ENCODE results near the gene TNIK.
"Not testable (repeated sequence)": the region's sequence is repeated elsewhere in the genome, so short reads cannot be mapped to it uniquely, and the experiment has no call there.

TNIK gene

GRCh38 chr3:171260899-171261298 is 199.3 kb downstream of the TNIK start:
- no peak for DNase-seq (ENCODE audit: low read depth in 2 of 3, low spot score in 2 of 3)

- DNase-seq (ENCODE audit: low read depth in 2 of 3, low spot score in 2 of 3), result no peak
These were observed 199.7 kb downstream of the TNIK start for GRCh38 chr3:171260466-171260865.

DNA sequence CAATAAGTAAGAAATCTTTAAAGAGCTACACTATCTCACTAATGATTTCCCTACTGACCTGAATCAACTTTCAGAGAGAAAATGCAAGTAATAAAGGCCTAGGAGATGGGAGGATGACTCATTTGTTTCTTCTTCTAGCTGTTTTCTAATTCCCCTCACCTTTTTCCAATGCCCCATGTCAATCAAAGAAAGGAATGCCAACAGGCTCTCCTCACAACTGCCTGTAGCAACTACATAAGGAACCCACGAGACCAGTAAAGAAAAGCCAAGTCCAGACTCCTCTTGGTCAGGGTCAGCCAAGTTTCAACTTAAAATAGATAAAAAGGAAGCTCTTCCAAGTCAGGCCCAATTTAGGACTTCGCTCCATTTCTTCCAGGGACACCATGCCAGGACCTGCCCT is 201.9 kb downstream of the TNIK start:
- no peak for DNase-seq (ENCODE audit: low read depth in 2 of 3, low spot score in 2 of 3)

GRCh38 chr3:171257251-171258203 is 202.7 kb downstream of the TNIK start:
- no peak for DNase-seq (ENCODE audit: low read depth in 2 of 3, low spot score in 2 of 3)

- no peak for DNase-seq (ENCODE audit: low read depth in 2 of 3, low spot score in 2 of 3)
These were observed 203.6 kb downstream of the TNIK start for GRCh38 chr3:171256445-171257250.

DNA sequence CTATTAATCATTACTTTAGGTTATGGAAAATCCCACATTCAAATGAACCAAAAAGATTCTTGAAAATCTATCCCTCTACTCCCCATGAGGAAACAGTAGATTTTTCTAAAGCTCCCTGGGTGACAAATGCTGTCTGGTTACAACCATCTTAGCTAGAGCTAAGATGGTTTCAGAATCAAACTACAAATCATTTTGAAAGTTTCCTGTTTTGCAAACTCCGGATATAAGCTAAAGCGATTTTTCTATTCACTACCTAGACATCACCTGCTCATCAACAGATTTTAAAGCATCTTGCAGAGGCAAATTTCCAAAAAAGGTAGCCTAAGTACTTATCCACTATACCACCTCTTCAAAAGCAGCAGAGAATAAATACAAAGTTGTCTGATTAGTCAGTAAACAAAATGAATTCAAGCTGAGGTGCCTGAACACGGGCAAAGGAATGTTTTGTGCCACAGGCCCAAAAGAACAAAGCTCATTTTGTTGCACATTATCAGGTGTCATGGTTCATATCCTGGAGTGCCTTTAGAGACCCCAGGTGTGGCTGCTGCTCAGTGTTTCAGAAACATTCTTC is 204.9 kb downstream of the TNIK start:
- no peak for DNase-seq (ENCODE audit: low read depth in 2 of 3, low spot score in 2 of 3)

GRCh38 chr3:171254315-171254714 is 205.9 kb downstream of the TNIK start:
- DNase-seq (ENCODE audit: low read depth in 2 of 3, low spot score in 2 of 3), result no peak

GRCh38 chr3:171251835-171252234 is 208.4 kb downstream of the TNIK start:
- DNase-seq (ENCODE audit: low read depth in 2 of 3, low spot score in 2 of 3), result no peak

- DNase-seq (ENCODE audit: low read depth in 2 of 3, low spot score in 2 of 3), result no peak
These were observed 209.8 kb downstream of the TNIK start for GRCh38 chr3:171250444-171250843.

- DNase-seq (ENCODE audit: low read depth in 2 of 3, low spot score in 2 of 3), result no peak
These were observed 211.0 kb downstream of the TNIK start for GRCh38 chr3:171249245-171249644.

GRCh38 chr3:171248426-171249111 is 211.6 kb downstream of the TNIK start:
- DNase-seq (ENCODE audit: low read depth in 2 of 3, low spot score in 2 of 3), result no peak

- no peak for DNase-seq (ENCODE audit: low read depth in 2 of 3, low spot score in 2 of 3)
These were observed 214.1 kb downstream of the TNIK start for GRCh38 chr3:171245796-171246765.

GRCh38 chr3:171242951-171243350 is 217.3 kb downstream of the TNIK start:
- DNase-seq (ENCODE audit: low read depth in 2 of 3, low spot score in 2 of 3), result no peak

- no peak for DNase-seq (ENCODE audit: low read depth in 2 of 3, low spot score in 2 of 3)
These were observed 218.0 kb downstream of the TNIK start for GRCh38 chr3:171242170-171242569.

DNA sequence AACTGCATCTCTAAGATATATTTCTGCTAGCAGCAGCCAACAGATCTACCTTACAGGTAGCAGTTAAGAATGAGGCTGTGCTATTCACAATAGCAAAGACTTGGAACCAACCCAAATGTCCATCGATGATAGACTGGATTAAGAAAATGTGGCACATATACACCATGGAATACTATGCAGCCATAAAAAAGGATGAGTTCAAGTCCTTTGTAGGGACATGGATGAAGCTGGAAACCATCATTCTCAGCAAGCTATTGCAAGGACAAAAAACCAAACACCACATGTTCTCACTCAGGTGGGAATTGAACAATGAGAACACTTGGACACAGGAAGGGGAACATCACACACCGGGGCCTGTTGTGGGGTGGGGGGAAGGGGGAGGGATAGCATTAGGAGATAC is 218.6 kb downstream of the TNIK start:
- DNase-seq (ENCODE audit: low read depth in 2 of 3, low spot score in 2 of 3), result not testable (repeated sequence)

DNA sequence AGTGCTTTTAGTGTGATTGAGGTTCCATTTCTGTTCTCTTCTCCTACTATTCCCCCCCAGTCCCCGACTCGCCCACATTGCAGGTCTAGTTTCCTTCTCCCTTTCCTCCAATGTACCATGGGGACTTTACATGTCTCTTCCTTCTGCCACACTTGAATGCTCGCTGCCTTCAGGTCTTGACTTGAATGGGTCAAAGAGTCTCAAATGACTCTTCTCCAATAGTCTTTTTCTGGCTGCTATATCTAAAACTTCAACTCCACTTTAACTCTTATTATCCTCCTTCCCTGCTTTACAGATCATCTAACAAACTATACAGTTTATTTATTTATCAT is 219.7 kb downstream of the TNIK start:
- no peak for DNase-seq (ENCODE audit: low read depth in 2 of 3, low spot score in 2 of 3)

DNA sequence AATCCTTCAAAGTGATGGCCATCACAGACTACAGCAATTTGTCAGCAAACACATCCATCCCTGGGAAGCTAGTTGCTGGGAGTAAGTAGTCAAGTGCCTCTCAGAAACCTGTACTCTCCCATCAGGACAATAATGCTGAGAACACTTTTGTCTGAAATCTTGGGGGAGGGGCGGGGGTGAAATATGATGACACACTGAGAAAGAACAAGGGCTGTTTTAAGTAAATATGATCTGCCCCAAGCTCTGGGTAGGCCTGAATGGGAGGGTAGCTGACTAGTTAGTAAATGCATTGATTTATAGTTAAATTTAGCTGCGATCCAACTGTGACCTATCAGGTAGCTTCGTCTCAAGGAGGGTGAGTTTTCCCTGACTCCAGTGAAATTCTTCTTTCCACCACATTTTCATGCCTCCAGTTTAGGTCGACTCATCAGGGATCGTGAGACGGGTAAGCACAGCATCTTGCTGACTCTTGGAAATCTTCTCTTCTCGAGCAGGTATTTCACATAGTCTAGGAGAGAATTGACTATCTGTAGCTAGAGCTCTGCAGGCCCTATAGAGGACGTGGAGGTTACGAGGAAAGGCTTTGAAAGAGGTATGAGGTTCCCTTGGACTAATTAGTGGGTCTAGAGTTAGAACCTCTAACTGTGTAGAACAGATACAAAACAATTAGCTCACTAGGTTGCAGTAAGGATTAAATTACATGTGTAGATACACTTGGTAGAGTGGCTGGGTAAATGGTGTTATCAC is 220.3 kb downstream of the TNIK start:
- no peak for DNase-seq (ENCODE audit: low read depth in 2 of 3, low spot score in 2 of 3)

DNA sequence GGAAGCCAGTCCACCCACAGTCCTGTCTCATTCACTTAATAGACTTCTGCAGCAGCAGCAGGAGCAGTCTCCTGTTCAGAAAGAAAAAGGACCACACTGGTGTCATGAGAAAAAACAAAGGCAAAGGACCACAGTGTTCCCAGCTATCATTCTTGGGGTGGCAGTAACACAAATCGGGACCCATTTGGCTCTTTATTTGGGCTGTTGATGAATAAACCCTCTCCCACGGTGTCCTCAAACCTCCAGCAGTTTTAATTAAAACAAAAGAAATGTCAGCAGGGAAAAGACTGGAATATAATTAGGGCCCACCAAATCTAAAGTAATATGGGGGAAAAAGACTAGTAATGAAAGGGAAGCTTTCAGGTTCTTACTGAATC is 223.2 kb downstream of the TNIK start:
- DNase-seq (ENCODE audit: low read depth in 2 of 3, low spot score in 2 of 3), result no peak

- no peak for DNase-seq (ENCODE audit: low read depth in 2 of 3, low spot score in 2 of 3)
These were observed 223.8 kb downstream of the TNIK start for GRCh38 chr3:171236265-171237008.

All from activated CD8-positive, alpha-beta memory T cell treated with anti-CD3 and anti-CD28 coated beads for 48 hours (primary cell).